Measurements from ENCODE around the gene SIRPA. TPM values are rescaled to one million over a fixed set of nuclear protein-coding genes. Genes with fewer than 3 reads are reported as not detected.

SIRPA gene
- total RNA-seq, 1 donor from 2014 or later, result 5.0 TPM

- Histone ChIP-seq H3K4me3 (ENCODE audit: low read depth, low read length) (no peak overlapping the region), H3K36me3 (ENCODE audit: control insufficient read depth, insufficient read depth, low read length) (no peaks in the 10 kb centered on the region), H3K27me3 (ENCODE audit: control insufficient read depth, insufficient read depth, low read length) (no peaks in the 10 kb centered on the region)
- FAIRE-seq, result no peak
- no peak for TF ChIP-seq CTCF (IDR thresholded peaks at IDR 0.05; ENCODE audit: insufficient read depth, low read length, severe bottlenecking)
- DNase-seq (ENCODE audit: low read depth), result no peak
Observed at GRCh38 chr20:1979106-1979778, 84.0 kb downstream of the SIRPA start.

- no peak for DNase-seq (ENCODE audit: low read depth)
- TF ChIP-seq CTCF (IDR thresholded peaks at IDR 0.05; ENCODE audit: insufficient read depth, low read length, severe bottlenecking), result no peak
- H3K27me3 ChIP-seq (ENCODE audit: control insufficient read depth, insufficient read depth, low read length), result no peaks in the 10 kb centered on the region
- H3K36me3 ChIP-seq (ENCODE audit: control insufficient read depth, insufficient read depth, low read length), result no peaks in the 10 kb centered on the region
- FAIRE-seq, result peak; percentile 23
- no peak overlapping the region for H3K4me3 ChIP-seq (ENCODE audit: low read depth, low read length)
Observed at GRCh38 chr20:1982686-1983085, 87.5 kb downstream of the SIRPA start.

GRCh38 chr20:1983301-1983700 lies 88.1 kb downstream of the SIRPA start:
- Histone ChIP-seq H3K36me3 (ENCODE audit: control insufficient read depth, insufficient read depth, low read length) (no peaks in the 10 kb centered on the region), H3K4me3 (ENCODE audit: low read depth, low read length) (no peak overlapping the region), H3K27me3 (ENCODE audit: control insufficient read depth, insufficient read depth, low read length) (no peaks in the 10 kb centered on the region)
- no peak for DNase-seq (ENCODE audit: low read depth)
- TF ChIP-seq CTCF (IDR thresholded peaks at IDR 0.05; ENCODE audit: insufficient read depth, low read length, severe bottlenecking), result no peak
- peak; percentile 90 for FAIRE-seq

GRCh38 chr20:1987826-1988225 lies 92.6 kb downstream of the SIRPA start:
- Histone ChIP-seq H3K27me3 (ENCODE audit: control insufficient read depth, insufficient read depth, low read length) (peaks cover 6% of the 10 kb centered on the region), H3K4me3 (ENCODE audit: low read depth, low read length) (no peak overlapping the region), H3K36me3 (ENCODE audit: control insufficient read depth, insufficient read depth, low read length) (no peaks in the 10 kb centered on the region)
- no peak for TF ChIP-seq CTCF (IDR thresholded peaks at IDR 0.05; ENCODE audit: insufficient read depth, low read length, severe bottlenecking)
- no peak for FAIRE-seq
- DNase-seq (ENCODE audit: low read depth), result no peak

Other genes with a start within 250 kb of the SIRPA start
- gene SIRPG, start 237.6 kb upstream of the SIRPA start, total RNA-seq, result not detected in 2 replicates
- not detected in 2 replicates for gene PDYN, start 98.7 kb downstream of the SIRPA start, total RNA-seq
- 20.0 TPM in 2 replicates for gene STK35, start 206.4 kb downstream of the SIRPA start, total RNA-seq